ENCODE measurements around the gene PRPS2.
A peak's percentile ranks its signal among the peaks of the same experiment; 100 is the strongest.

The PRPS2 gene

GRCh38 chrX:12791257-12792228 lies at the start of gene PRPS2:
PRPS2 (plus strand) TSS chrX:12791412; CDS start chrX:12791498, 86 bp downstream.
- DNase-seq = peak; percentile 37 to 51

- DNase-seq = no peak
These were observed 49.8 kb upstream of the PRPS2 start for GRCh38 chrX:12741416-12741815.

- no peak for DNase-seq
These were observed 43.8 kb upstream of the PRPS2 start for GRCh38 chrX:12747433-12747832.

- DNase-seq = no peak
These were observed 39.3 kb upstream of the PRPS2 start for GRCh38 chrX:12751887-12752286.

- no peak for DNase-seq
These were observed 37.8 kb upstream of the PRPS2 start for GRCh38 chrX:12753366-12753765.

GRCh38 chrX:12758291-12758690 lies 32.9 kb upstream of the PRPS2 start:
- DNase-seq = no peak

GRCh38 chrX:12767856-12768255 lies 23.4 kb upstream of the PRPS2 start:
- DNase-seq = no peak

- DNase-seq = no peak
These were observed 22.7 kb upstream of the PRPS2 start for GRCh38 chrX:12768491-12768890.

GRCh38 chrX:12770440-12770839 lies 20.8 kb upstream of the PRPS2 start:
- DNase-seq = no peak

- no peak for DNase-seq
These were observed 19.7 kb upstream of the PRPS2 start for GRCh38 chrX:12771445-12772069.

- no peak for DNase-seq
These were observed 13.5 kb upstream of the PRPS2 start for GRCh38 chrX:12777670-12778069.

GRCh38 chrX:12779534-12779933 lies 11.7 kb upstream of the PRPS2 start:
- no peak for DNase-seq

GRCh38 chrX:12788645-12789044 lies 2.6 kb upstream of the PRPS2 start:
- no peak for DNase-seq

- no peak for DNase-seq
These were observed 1.2 kb upstream of the PRPS2 start for GRCh38 chrX:12789976-12790375.

- DNase-seq = no peak
These were observed 341 bp upstream of the PRPS2 start for GRCh38 chrX:12790885-12791256.

- no peak for DNase-seq
These were observed 1.5 kb downstream of the PRPS2 start for GRCh38 chrX:12792711-12793110.

GRCh38 chrX:12794654-12795053 lies 3.4 kb downstream of the PRPS2 start:
- DNase-seq = no peak

GRCh38 chrX:12798601-12799000 lies 7.4 kb downstream of the PRPS2 start:
- no peak for DNase-seq

GRCh38 chrX:12799118-12799517 lies 7.9 kb downstream of the PRPS2 start:
- no peak for DNase-seq

- DNase-seq = no peak
These were observed 11.5 kb downstream of the PRPS2 start for GRCh38 chrX:12802741-12803140.

GRCh38 chrX:12804655-12805054 lies 13.4 kb downstream of the PRPS2 start:
- no peak for DNase-seq

GRCh38 chrX:12805333-12805732 lies 14.1 kb downstream of the PRPS2 start:
- DNase-seq = no peak

- peak in 1 of 2 donors; percentile 0 for DNase-seq
These were observed 20.4 kb downstream of the PRPS2 start for GRCh38 chrX:12811658-12812057.

- peak; percentile 18 to 29 for DNase-seq
These were observed 23.2 kb downstream of the PRPS2 start for GRCh38 chrX:12814420-12814819.
